HCT116 (cell line): ENCODE data around the gene SLC16A12. TPM values are rescaled to one million over a fixed set of nuclear protein-coding genes. Genes with fewer than 3 reads are reported as not detected.

Experiments
- ATAC-seq: fragments of 200-7000 bp; cut with Tn5 transposase; 2 replicates; pipeline ENCODE4 v1.9.1; 2020; ENCODE audit warnings: mild to moderate bottlenecking, moderate library complexity
- BruUV-seq: library from RNA; stranded (reverse); fragments of 400-500 nt; replicated peaks from 2 replicates; lab custom pipeline; 2021; lab: Mats Ljungman, UMichigan
- CTCF ChIA-PET: fragments of 300-600 bp; sonication (Branson Sonifier 250); formaldehyde crosslinking; loops from one replicate; lab custom pipeline; 2021; ENCODE audit warnings: antibody characterized with exemption; lab: Charles Lee
- POLR2A ChIA-PET: fragments of 300-600, 350-600 bp; sonication (Branson Sonifier 250); formaldehyde crosslinking; loops from one replicate; lab custom pipeline; 2021; ENCODE audit warnings: antibody characterized with exemption; lab: Charles Lee
- RAD21 ChIA-PET, 2 experiments: fragments of 300-600 bp; sonication (Branson Sonifier 250); formaldehyde crosslinking; loops; one replicate each; lab custom pipeline; 2023; ENCODE audit warnings: low total read pairs in 2 of 2; ENCODE audit not compliant: uncharacterized antibody in 2 of 2, unreplicated experiment in 2 of 2, low non-redundant PET in 1 of 2; lab: Charles Lee
- DNase-seq: peaks from one replicate; pipeline ENCODE4 v3.0.0-alpha.2; 2010; ENCODE audit warnings: low read depth, low spot score
- H2AFZ ChIP-seq: fragments of 200-600 bp; shearing (Covaris generic), sonication (generic); 2 replicates; pipeline ENCODE4 v1.6.1; 2017; ENCODE audit warnings: low read depth, mixed run types, mixed read lengths, antibody characterized with exemption, low read length; ENCODE audit not compliant: poor library complexity, severe bottlenecking
- H3K27ac ChIP-seq: 2 replicates; pipeline ENCODE4 v1.5.1; 2012; ENCODE audit warnings: low read depth, low read length
- H3K27me3 ChIP-seq: fragments of 200-600 bp; sonication (generic); 2 replicates; pipeline ENCODE4 v1.6.1; 2016; ENCODE audit warnings: mixed run types, low read length, mixed read lengths; ENCODE audit not compliant: insufficient read depth
- H3K36me3 ChIP-seq, 2 experiments: fragments of 200-500 bp in 1 of 2; fragments of 200-600 bp in 1 of 2; sonication (Bioruptor generic) in 1 of 2; sonication (generic) in 1 of 2; 2 replicates each; pipeline versions ENCODE4 v1.5.1 to v1.6.1; 2014 to 2016; ENCODE audit warnings: low read length in 2 of 2, inconsistent platforms in 1 of 2, mixed read lengths in 1 of 2, mixed run types in 1 of 2; ENCODE audit not compliant: insufficient read depth in 2 of 2, control insufficient read depth in 1 of 2
- H3K4me1 ChIP-seq, 2 experiments: fragments of 200-600 bp in 1 of 2; sonication (generic) in 1 of 2; 2 replicates each; pipeline versions ENCODE4 v1.5.1 to v1.6.1; 2012 to 2017; ENCODE audit warnings: low read length in 2 of 2, inconsistent platforms in 1 of 2, mild to moderate bottlenecking in 1 of 2, mixed read lengths in 1 of 2, mixed run types in 1 of 2, moderate library complexity in 1 of 2; ENCODE audit not compliant: insufficient read depth in 2 of 2, control insufficient read depth in 1 of 2
- H3K4me2 ChIP-seq: fragments of 200-600 bp; sonication (generic); 2 replicates; pipeline ENCODE4 v1.6.1; 2017; ENCODE audit warnings: mixed run types, low read length, mixed read lengths
- H3K4me3 ChIP-seq, 2 experiments: fragments of 200-600 bp in 1 of 2; sonication (generic) in 1 of 2; replicated peaks in 1 of 2; 2 replicates each; pipeline ENCODE4 v1.5.1; 2011 to 2016; ENCODE audit warnings: low read length in 2 of 2, control low read depth in 1 of 2, low read depth in 1 of 2, mild to moderate bottlenecking in 1 of 2, mixed read lengths in 1 of 2, mixed run types in 1 of 2
- H3K79me2 ChIP-seq: fragments of 200-600 bp; sonication (generic); 2 replicates; pipeline ENCODE4 v1.6.1; 2017; ENCODE audit warnings: mild to moderate bottlenecking, mixed run types, low read length, moderate library complexity, mixed read lengths; ENCODE audit not compliant: insufficient read depth
- H3K9ac ChIP-seq: fragments of 200-600 bp; sonication (generic); 2 replicates; pipeline ENCODE4 v1.6.1; 2016; ENCODE audit warnings: low read length, mixed read lengths
- H3K9me2 ChIP-seq: fragments of 200-600 bp; sonication (generic), shearing (Covaris generic); 2 replicates; pipeline ENCODE4 v1.6.1; 2017; ENCODE audit warnings: mixed run types, mild to moderate bottlenecking, moderate library complexity; ENCODE audit not compliant: insufficient read depth
- H3K9me3 ChIP-seq, 2 experiments: fragments of 200-500 bp in 1 of 2; fragments of 200-600 bp in 1 of 2; sonication (Bioruptor generic) in 1 of 2; sonication (generic) in 1 of 2; 2 replicates each; pipeline ENCODE4 v1.6.1; 2014 to 2017; ENCODE audit warnings: low read length in 2 of 2, mixed read lengths in 2 of 2, inconsistent platforms in 1 of 2, low read depth in 1 of 2, mild to moderate bottlenecking in 1 of 2, mixed run types in 1 of 2, moderate library complexity in 1 of 2; ENCODE audit not compliant: control insufficient read depth in 1 of 2, insufficient read depth in 1 of 2
- H4K20me1 ChIP-seq: fragments of 200-600 bp; sonication (generic), shearing (Covaris generic); 2 replicates; pipeline ENCODE4 v1.6.1; 2017; ENCODE audit warnings: mixed run types, mild to moderate bottlenecking, moderate library complexity; ENCODE audit not compliant: insufficient read depth
- ATF3 ChIP-seq: IDR thresholded peaks from 2 replicates; pipeline ENCODE4 v1.6.1; 2012
- CBX3 ChIP-seq: IDR thresholded peaks from 2 replicates; pipeline ENCODE4 v1.6.1; 2012; ENCODE audit warnings: low read depth
- EZH2 ChIP-seq: fragments of 200-600 bp; sonication (generic); IDR thresholded peaks from 2 replicates; pipeline ENCODE4 v1.6.1; 2017; ENCODE audit warnings: antibody characterized with exemption, mixed run types
- EZH2phosphoT487 ChIP-seq: fragments of 200-600 bp; IDR thresholded peaks from 2 replicates; pipeline ENCODE4 v1.6.1; 2018; ENCODE audit warnings: antibody characterized with exemption, borderline replicate concordance
- FOSL1 ChIP-seq: IDR thresholded peaks from 2 replicates; pipeline ENCODE4 v1.6.1; 2012; ENCODE audit warnings: low read depth
- POLR2A ChIP-seq: IDR thresholded peaks from 2 replicates; pipeline ENCODE4 v1.7.0; 2011; ENCODE audit warnings: borderline replicate concordance; ENCODE audit not compliant: insufficient read depth, insufficient read length; ENCODE audit errors: extremely low read depth
- POLR2AphosphoS5 ChIP-seq: IDR thresholded peaks from 2 replicates; pipeline ENCODE4 v1.6.1; 2011; ENCODE audit warnings: mild to moderate bottlenecking, low read depth, low read length, moderate library complexity
- RAD21 ChIP-seq: IDR thresholded peaks from 2 replicates; pipeline ENCODE4 v1.6.1; 2012; ENCODE audit warnings: low read depth, mild to moderate bottlenecking
- SP1 ChIP-seq: IDR thresholded peaks from 2 replicates; pipeline ENCODE4 v1.6.1; 2012; ENCODE audit warnings: low read depth
- SRF ChIP-seq: IDR thresholded peaks from 2 replicates; pipeline ENCODE4 v1.6.1; 2012; ENCODE audit warnings: low read depth
- TCF7L2 ChIP-seq: IDR thresholded peaks from 2 replicates; pipeline ENCODE4 v1.7.0; 2011; ENCODE audit warnings: borderline replicate concordance, inconsistent platforms; ENCODE audit not compliant: insufficient read depth, insufficient read length; ENCODE audit errors: extremely low read depth
- YY1 ChIP-seq: IDR thresholded peaks from 2 replicates; pipeline ENCODE4 v1.6.1; 2011; ENCODE audit warnings: low read length, low read depth, moderate library complexity, mild to moderate bottlenecking; ENCODE audit not compliant: insufficient replicate concordance; ENCODE audit errors: extremely low read depth
- ZBTB33 ChIP-seq: IDR thresholded peaks from 2 replicates; pipeline ENCODE4 v1.6.1; 2011; ENCODE audit warnings: mild to moderate bottlenecking, low read length, moderate library complexity; ENCODE audit not compliant: insufficient replicate concordance; ENCODE audit errors: extremely low read depth
- ZFX ChIP-seq: fragments of 450-650 bp; IDR thresholded peaks from 2 replicates; pipeline ENCODE4 v1.6.1; 2017
- intact Hi-C: fragments of 100-400 bp; cut with micrococcal nuclease; formaldehyde crosslinking; loops from 2 replicates; pipeline ENCODE4 v1.10.0; 2022
- total RNA-seq: library from RNA; stranded (reverse); gene quantifications from one replicate; pipeline ENCODE4 v1.2.1, GENCODE V29; 2021; ENCODE audit not compliant: unreplicated experiment
- TF ChIP-seq, protein P1 (sequence below): IDR thresholded peaks from 2 replicates; pipeline ENCODE4 v1.6.1; 2012; ENCODE audit warnings: low read depth
- TF ChIP-seq, protein P2 (sequence below), 3 experiments: fragments of 200-600 bp in 1 of 3; sonication (generic) in 1 of 3; IDR thresholded peaks in 2 of 3; conservative IDR thresholded peaks in 1 of 3; 2 replicates each; pipeline ENCODE4 v1.5.1; 2012 to 2017; ENCODE audit warnings: low read depth in 2 of 3, low read length in 2 of 3, antibody characterized with exemption in 1 of 3, borderline replicate concordance in 1 of 3, control low read depth in 1 of 3, mild to moderate bottlenecking in 1 of 3, mixed read lengths in 1 of 3, mixed run types in 1 of 3, moderate library complexity in 1 of 3; ENCODE audit not compliant: insufficient read depth in 1 of 3

The SLC16A12 gene
- total RNA-seq, 1 experiment from 2014 or later: not detected

DNA sequence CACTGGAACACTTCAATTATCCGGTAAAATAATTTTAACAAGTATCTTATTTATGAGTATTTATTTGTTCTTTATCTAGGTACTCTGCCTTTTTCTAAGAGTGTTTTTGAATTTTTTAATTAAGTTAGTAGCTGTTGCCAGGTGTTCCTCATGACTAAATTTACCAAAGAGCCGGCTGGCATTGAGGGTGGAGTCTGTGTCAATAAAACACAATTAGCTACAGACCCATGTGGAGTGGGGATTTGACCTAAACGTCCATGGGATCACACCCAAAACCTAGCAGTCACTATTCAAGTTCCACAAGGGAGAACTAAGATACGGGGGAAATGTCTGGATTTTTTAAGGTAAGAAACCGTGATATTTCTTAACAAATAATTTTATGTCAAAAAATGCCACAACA lies 9.8 kb downstream of the SLC16A12 start:
- H4K20me1 ChIP-seq: no peaks in the 10 kb centered on the region
- intact Hi-C loops: no loop called here
- H3K79me2 ChIP-seq: no peaks in the 10 kb centered on the region
- no peak for ATAC-seq
- H3K4me1 ChIP-seq: peaks cover 0 to 5% of the 10 kb centered on the region in 2 experiments; a peak in 1 of 4 replicates
- DNase-seq: no peak
- no peak overlapping the region for H3K4me3 ChIP-seq
- no peak overlapping the region for H3K4me2 ChIP-seq
- no peak overlapping the region for H3K9ac ChIP-seq
- no peaks in the 10 kb centered on the region for H3K27me3 ChIP-seq
- no peaks in the 10 kb centered on the region for H3K36me3 ChIP-seq
- RAD21 ChIA-PET: no interaction called here
- POLR2A ChIA-PET: no interaction called here
- H3K9me2 ChIP-seq: no peaks in the 10 kb centered on the region
- CTCF ChIA-PET: no interaction called here
- no peaks in the 10 kb centered on the region for H3K9me3 ChIP-seq
- H2AFZ ChIP-seq: no peak overlapping the region
- BruUV-seq: no TSS peak
- H3K27ac ChIP-seq: no peak overlapping the region
- TF ChIP-seq FOSL1: no peak
- TF ChIP-seq ZFX: no peak
- TF ChIP-seq SP1: no peak
- no peak for TF ChIP-seq POLR2AphosphoS5
- TF ChIP-seq, protein P1, sequence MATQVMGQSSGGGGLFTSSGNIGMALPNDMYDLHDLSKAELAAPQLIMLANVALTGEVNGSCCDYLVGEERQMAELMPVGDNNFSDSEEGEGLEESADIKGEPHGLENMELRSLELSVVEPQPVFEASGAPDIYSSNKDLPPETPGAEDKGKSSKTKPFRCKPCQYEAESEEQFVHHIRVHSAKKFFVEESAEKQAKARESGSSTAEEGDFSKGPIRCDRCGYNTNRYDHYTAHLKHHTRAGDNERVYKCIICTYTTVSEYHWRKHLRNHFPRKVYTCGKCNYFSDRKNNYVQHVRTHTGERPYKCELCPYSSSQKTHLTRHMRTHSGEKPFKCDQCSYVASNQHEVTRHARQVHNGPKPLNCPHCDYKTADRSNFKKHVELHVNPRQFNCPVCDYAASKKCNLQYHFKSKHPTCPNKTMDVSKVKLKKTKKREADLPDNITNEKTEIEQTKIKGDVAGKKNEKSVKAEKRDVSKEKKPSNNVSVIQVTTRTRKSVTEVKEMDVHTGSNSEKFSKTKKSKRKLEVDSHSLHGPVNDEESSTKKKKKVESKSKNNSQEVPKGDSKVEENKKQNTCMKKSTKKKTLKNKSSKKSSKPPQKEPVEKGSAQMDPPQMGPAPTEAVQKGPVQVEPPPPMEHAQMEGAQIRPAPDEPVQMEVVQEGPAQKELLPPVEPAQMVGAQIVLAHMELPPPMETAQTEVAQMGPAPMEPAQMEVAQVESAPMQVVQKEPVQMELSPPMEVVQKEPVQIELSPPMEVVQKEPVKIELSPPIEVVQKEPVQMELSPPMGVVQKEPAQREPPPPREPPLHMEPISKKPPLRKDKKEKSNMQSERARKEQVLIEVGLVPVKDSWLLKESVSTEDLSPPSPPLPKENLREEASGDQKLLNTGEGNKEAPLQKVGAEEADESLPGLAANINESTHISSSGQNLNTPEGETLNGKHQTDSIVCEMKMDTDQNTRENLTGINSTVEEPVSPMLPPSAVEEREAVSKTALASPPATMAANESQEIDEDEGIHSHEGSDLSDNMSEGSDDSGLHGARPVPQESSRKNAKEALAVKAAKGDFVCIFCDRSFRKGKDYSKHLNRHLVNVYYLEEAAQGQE: no peak
- TF ChIP-seq ATF3: no peak
- no peak for TF ChIP-seq POLR2A
- no peak for TF ChIP-seq TCF7L2
- TF ChIP-seq YY1: no peak
- TF ChIP-seq ZBTB33: no peak
- TF ChIP-seq EZH2phosphoT487: no peak
- TF ChIP-seq, protein P2, sequence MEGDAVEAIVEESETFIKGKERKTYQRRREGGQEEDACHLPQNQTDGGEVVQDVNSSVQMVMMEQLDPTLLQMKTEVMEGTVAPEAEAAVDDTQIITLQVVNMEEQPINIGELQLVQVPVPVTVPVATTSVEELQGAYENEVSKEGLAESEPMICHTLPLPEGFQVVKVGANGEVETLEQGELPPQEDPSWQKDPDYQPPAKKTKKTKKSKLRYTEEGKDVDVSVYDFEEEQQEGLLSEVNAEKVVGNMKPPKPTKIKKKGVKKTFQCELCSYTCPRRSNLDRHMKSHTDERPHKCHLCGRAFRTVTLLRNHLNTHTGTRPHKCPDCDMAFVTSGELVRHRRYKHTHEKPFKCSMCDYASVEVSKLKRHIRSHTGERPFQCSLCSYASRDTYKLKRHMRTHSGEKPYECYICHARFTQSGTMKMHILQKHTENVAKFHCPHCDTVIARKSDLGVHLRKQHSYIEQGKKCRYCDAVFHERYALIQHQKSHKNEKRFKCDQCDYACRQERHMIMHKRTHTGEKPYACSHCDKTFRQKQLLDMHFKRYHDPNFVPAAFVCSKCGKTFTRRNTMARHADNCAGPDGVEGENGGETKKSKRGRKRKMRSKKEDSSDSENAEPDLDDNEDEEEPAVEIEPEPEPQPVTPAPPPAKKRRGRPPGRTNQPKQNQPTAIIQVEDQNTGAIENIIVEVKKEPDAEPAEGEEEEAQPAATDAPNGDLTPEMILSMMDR (IDR thresholded peaks at IDR 0.05 in 2 of 3, conservative IDR thresholded peaks at IDR 0.05 in 1 of 3; ENCODE audit: borderline replicate concordance in 1 of 3, insufficient read depth in 1 of 3, low read depth in 2 of 3, low read length in 2 of 3): no peak
- TF ChIP-seq SRF: no peak
- TF ChIP-seq RAD21: no peak
- no peak for TF ChIP-seq CBX3
- no peak for TF ChIP-seq EZH2
